Skeletal muscle satellite cell (primary cell): ENCODE results near the gene PIK3C2B.
"Not testable (repeated sequence)": the region's sequence is repeated elsewhere in the genome, so short reads cannot be mapped to it uniquely, and the experiment has no call there.

Source experiments
- H3K27me3 ChIP-seq: 2 replicates; pipeline ENCODE4 v1.7.0; 2013; ENCODE audit warnings: low read length; ENCODE audit not compliant: control insufficient read depth, insufficient read depth
- H3K36me3 ChIP-seq: 2 replicates; pipeline ENCODE4 v1.7.0; 2013; ENCODE audit warnings: mild to moderate bottlenecking, control low read depth, low read length; ENCODE audit not compliant: insufficient read depth
- H3K4me1 ChIP-seq: 2 replicates; pipeline ENCODE4 v1.7.0; 2013; ENCODE audit warnings: low read length; ENCODE audit not compliant: control insufficient read depth, insufficient read depth
- H3K4me2 ChIP-seq: 2 replicates; pipeline ENCODE4 v1.7.0; 2013; ENCODE audit warnings: mild to moderate bottlenecking, low read length
- H3K4me3 ChIP-seq: 2 replicates; pipeline ENCODE4 v1.7.0; 2013; ENCODE audit warnings: low read length
- H3K9ac ChIP-seq: 2 replicates; pipeline ENCODE4 v1.7.0; 2013; ENCODE audit warnings: mild to moderate bottlenecking, low read depth, low read length, moderate library complexity
- H3K9me3 ChIP-seq: replicated peaks from 2 replicates; pipeline ENCODE4 v1.7.0; 2013; ENCODE audit warnings: mild to moderate bottlenecking, control low read depth, low read length

PIK3C2B gene

GRCh38 chr1:204493145-204493983 is 1.2 kb downstream of the PIK3C2B start:
- Histone ChIP-seq H3K4me1 (peaks cover 16% of the 10 kb centered on the region), H3K9ac (no peak overlapping the region), H3K27me3 (peaks cover 79% of the 10 kb centered on the region)

DNA sequence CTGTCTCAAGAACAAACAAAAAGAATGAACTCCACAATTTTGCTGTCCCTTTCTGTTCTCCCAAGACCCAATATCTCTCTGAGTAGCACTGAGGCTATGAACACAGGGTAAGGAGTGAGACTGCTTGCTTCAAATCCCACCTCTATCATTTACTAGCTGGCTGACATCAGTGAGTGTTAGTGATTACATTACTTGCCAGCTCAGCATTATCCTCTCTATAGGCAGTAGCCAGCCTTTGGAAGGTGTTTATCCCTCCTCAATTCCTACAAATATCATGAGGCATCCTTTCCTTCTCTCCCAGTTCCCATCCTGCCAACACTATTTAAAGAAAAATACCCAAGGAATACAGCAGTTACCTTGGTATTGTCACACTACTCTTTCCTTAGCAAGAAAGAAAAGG is 3.0 kb downstream of the PIK3C2B start:
- Histone ChIP-seq H3K4me3 (no peak overlapping the region), H3K4me1 (peaks cover 16% of the 10 kb centered on the region), H3K9ac (no peak overlapping the region), H3K27me3 (peaks cover 79% of the 10 kb centered on the region), H3K36me3 (no peaks in the 10 kb centered on the region), H3K4me2 (no peak overlapping the region), H3K9me3 (no peaks in the 10 kb centered on the region)

More at GRCh38 chr1:204493145-204493983, 1.2 kb downstream of the PIK3C2B start:
- H3K36me3 ChIP-seq, result no peaks in the 10 kb centered on the region
- H3K4me3 ChIP-seq, result peak overlapping the region; percentile 72
- peak overlapping the region; percentile 94 for H3K4me2 ChIP-seq
- H3K9me3 ChIP-seq, result no peaks in the 10 kb centered on the region

GRCh38 chr1:204487256-204487615 is 7.4 kb downstream of the PIK3C2B start:
- Histone ChIP-seq H3K4me2 (no peak overlapping the region), H3K9ac (no peak overlapping the region), H3K4me1 (no peaks in the 10 kb centered on the region), H3K9me3 (no peaks in the 10 kb centered on the region), H3K4me3 (no peak overlapping the region), H3K36me3 (no peaks in the 10 kb centered on the region), H3K27me3 (peaks cover 59% of the 10 kb centered on the region)

GRCh38 chr1:204486513-204487255 is 7.9 kb downstream of the PIK3C2B start:
- not testable (repeated sequence) for H3K9me3 ChIP-seq, H3K4me1 ChIP-seq, H3K9ac ChIP-seq, H3K4me2 ChIP-seq, H3K4me3 ChIP-seq, H3K36me3 ChIP-seq
- H3K27me3 ChIP-seq, result peaks cover 53% of the 10 kb centered on the region

GRCh38 chr1:204483791-204484190 is 10.8 kb downstream of the PIK3C2B start:
- Histone ChIP-seq H3K27me3 (peaks cover 59% of the 10 kb centered on the region), H3K9ac (no peak overlapping the region), H3K9me3 (no peaks in the 10 kb centered on the region), H3K36me3 (no peaks in the 10 kb centered on the region), H3K4me3 (no peak overlapping the region), H3K4me1 (no peaks in the 10 kb centered on the region), H3K4me2 (no peak overlapping the region)

DNA sequence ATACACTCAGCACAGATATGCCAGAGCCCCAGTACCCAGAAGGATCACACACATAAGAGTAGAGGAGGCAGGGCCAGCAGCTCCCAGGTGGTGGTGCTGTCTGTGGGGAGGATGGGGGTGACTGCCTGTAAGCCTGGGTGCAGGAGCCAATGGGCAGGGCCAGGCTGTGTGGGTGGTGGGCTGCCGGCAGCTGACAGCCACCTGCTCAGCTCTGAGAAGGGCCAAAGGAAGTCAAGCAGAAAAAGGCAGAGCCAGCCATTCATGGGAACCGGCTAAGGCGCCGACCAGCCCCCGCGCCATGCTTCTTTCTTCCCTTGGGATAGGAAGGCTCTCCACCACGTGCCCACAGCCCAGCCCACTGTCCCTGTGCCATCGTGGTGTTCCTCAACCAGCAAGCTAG is 14.1 kb downstream of the PIK3C2B start:
- Histone ChIP-seq H3K4me1 (no peaks in the 10 kb centered on the region), H3K4me3 (no peak overlapping the region), H3K4me2 (no peak overlapping the region), H3K9ac (no peak overlapping the region), H3K27me3 (peaks cover 70% of the 10 kb centered on the region), H3K36me3 (no peaks in the 10 kb centered on the region), H3K9me3 (no peaks in the 10 kb centered on the region)

GRCh38 chr1:204479387-204480136 is 15.0 kb downstream of the PIK3C2B start:
- no peaks in the 10 kb centered on the region for H3K36me3 ChIP-seq
- no peaks in the 10 kb centered on the region for H3K4me1 ChIP-seq
- no peak overlapping the region for H3K4me2 ChIP-seq
- no peak overlapping the region for H3K9ac ChIP-seq
- no peaks in the 10 kb centered on the region for H3K9me3 ChIP-seq
- H3K27me3 ChIP-seq, result peaks cover 80% of the 10 kb centered on the region
- H3K4me3 ChIP-seq, result no peak overlapping the region

GRCh38 chr1:204478921-204479320 is 15.7 kb downstream of the PIK3C2B start:
- Histone ChIP-seq H3K27me3 (peaks cover 81% of the 10 kb centered on the region), H3K9me3 (no peaks in the 10 kb centered on the region), H3K36me3 (no peaks in the 10 kb centered on the region), H3K4me1 (no peaks in the 10 kb centered on the region), H3K4me3 (no peak overlapping the region), H3K9ac (no peak overlapping the region), H3K4me2 (no peak overlapping the region)

DNA sequence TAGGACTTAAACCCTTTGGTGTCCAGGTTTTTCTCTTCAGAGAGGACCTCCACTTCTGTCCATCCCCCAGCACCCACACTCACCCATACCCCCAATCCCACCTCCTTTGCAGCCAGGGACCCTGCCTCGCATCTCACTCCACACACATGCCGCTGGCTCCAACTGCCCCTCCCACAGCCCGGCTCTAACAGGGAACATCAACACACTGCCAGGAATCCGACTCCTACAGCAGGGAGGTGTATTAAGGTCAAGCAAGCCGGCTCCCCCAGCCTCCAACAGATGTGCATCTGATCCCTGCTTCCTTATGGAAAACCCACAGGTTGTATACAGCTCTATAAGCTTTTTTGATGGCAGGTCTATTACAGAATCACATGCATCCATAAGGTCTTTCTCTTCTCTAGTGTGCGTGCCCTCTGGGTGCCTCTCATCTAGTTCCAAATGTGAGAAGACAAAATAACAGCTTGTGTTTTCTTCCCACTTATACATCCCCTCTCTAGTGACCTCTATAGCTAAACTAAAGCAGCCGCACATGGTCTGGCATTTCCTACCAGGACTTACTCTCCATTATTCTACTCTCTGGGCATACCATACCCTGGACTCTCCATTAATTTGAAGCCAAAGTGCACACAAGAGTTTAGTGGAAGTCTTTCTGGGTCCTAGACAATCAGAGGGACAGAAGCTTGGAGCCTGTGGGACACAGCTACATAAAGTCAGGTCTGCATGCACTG is 16.3 kb downstream of the PIK3C2B start:
- H3K4me2 ChIP-seq, result no peak overlapping the region
- H3K4me1 ChIP-seq, result no peaks in the 10 kb centered on the region
- no peak overlapping the region for H3K9ac ChIP-seq
- no peaks in the 10 kb centered on the region for H3K9me3 ChIP-seq
- peaks cover 79% of the 10 kb centered on the region for H3K27me3 ChIP-seq
- no peaks in the 10 kb centered on the region for H3K36me3 ChIP-seq
- H3K4me3 ChIP-seq, result no peak overlapping the region

- no peaks in the 10 kb centered on the region for H3K36me3 ChIP-seq
- H3K27me3 ChIP-seq, result peaks cover 76% of the 10 kb centered on the region
- H3K4me1 ChIP-seq, result no peaks in the 10 kb centered on the region
- H3K9ac ChIP-seq, result no peak overlapping the region
- no peak overlapping the region for H3K4me3 ChIP-seq
- H3K4me2 ChIP-seq, result no peak overlapping the region
- no peaks in the 10 kb centered on the region for H3K9me3 ChIP-seq
Observed at GRCh38 chr1:204477036-204477740, 17.4 kb downstream of the PIK3C2B start.
